ENCODE measurements around the gene KCNQ5.
A peak's percentile ranks its signal among the peaks of the same experiment; 100 is the strongest.

KCNQ5 gene

DNA sequence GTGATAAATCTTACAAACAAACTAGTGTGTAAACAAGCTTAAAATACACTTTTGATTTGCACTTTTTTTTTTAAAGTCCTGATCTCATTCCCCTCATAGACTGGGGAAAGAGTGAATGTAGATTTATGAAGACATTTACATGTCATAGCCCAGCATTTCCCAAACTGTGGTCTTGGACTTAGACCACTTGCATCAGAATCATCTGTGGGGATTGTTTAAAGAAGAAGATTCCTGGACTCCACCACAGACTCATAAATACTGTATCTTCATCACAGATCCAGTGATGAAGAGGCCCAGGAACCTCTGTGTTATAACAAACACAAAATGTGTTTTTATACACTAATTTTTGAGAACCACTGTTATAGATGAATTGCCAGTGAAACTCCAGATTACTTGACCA, 99.5 kb downstream of the KCNQ5 start:
- peaks cover 2% of the 10 kb centered on the region; the same call in 1 of the 2 replicates for H3K9me3 ChIP-seq
- no peaks in the 10 kb centered on the region for H3K27me3 ChIP-seq
- H3K9ac ChIP-seq = no peak overlapping the region
- H3K4me2 ChIP-seq = no peak overlapping the region
- no peak overlapping the region for H3K4me3 ChIP-seq
- no peak for TF ChIP-seq Cebpa-rat (IDR thresholded peaks at IDR 0.05)
- H3K36me3 ChIP-seq = peaks cover 19% of the 10 kb centered on the region; the same call in 1 of the 2 replicates
- H3K4me1 ChIP-seq = peaks cover 30% of the 10 kb centered on the region
- peaks cover 61% of the 10 kb centered on the region; the same call in 1 of the 2 replicates for H4K20me1 ChIP-seq
- H3K27ac ChIP-seq = no peak overlapping the region

DNA sequence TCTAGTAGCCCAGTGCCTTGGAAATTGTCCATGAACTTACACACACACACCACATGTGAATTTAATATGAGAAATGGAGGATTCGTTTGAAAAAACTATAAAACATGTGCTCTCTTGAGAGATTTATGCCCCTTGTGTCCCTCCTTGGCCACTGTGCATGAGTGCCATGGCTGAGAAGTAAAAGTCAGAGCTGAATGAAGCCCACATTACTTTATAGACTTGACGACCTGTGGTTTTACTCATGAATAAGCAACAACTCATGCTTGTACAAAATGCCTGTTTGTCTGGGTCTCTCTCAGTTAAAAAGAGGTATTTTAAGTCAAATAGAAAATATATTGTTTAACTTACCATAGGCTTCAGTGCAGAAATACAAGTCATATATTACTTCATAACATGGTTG, 102.7 kb downstream of the KCNQ5 start:
- peaks cover 21% of the 10 kb centered on the region for H3K36me3 ChIP-seq
- no peaks in the 10 kb centered on the region for H3K27me3 ChIP-seq
- H3K9me3 ChIP-seq = peaks cover 31% of the 10 kb centered on the region
- TF ChIP-seq Cebpa-rat (IDR thresholded peaks at IDR 0.05) = no peak
- peaks cover 30% of the 10 kb centered on the region for H3K4me1 ChIP-seq
- peak overlapping the region; percentile 76 for H3K4me2 ChIP-seq
- peak overlapping the region; percentile 41; the same call in 1 of the 2 replicates for H3K9ac ChIP-seq
- peaks cover 52% of the 10 kb centered on the region; the same call in 1 of the 2 replicates for H4K20me1 ChIP-seq
- no peak overlapping the region for H3K4me3 ChIP-seq
- H3K27ac ChIP-seq = peak overlapping the region; percentile 62

DNA sequence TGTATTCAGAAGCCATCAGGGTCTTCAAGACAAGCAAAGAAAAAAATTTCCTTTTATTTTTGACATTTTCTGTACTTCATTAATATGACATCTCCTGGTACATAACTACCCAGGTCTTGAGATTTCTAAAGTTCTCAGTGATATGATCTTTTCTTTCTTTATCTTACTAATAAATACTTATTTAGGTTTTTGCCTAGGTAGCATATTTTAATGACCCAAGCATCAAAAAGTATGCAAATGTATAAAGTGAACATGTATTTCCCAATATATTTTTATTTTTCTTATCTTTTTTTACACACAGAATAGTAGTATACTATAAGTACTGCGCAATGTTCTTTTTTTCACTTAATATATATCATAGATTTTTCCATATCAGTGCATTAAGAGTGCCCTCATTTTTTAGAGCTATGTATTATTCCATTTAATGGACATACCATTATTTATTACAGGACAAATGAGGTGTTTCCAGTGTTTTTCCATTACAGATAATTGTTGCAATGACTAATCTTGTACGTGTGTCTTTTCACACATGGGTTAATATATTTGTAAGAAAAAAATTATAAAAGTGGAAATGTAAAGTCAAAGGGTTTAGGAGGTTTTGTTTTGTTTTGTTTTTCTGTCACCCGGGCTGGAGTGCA, 107.0 kb downstream of the KCNQ5 start:
- peaks cover 31% of the 10 kb centered on the region for H4K20me1 ChIP-seq
- no peak for TF ChIP-seq Cebpa-rat (IDR thresholded peaks at IDR 0.05)
- H3K9me3 ChIP-seq = peaks cover 45% of the 10 kb centered on the region
- no peak overlapping the region for H3K9ac ChIP-seq
- no peak overlapping the region for H3K4me3 ChIP-seq
- no peak overlapping the region for H3K27ac ChIP-seq
- peaks cover 31% of the 10 kb centered on the region for H3K4me1 ChIP-seq
- H3K4me2 ChIP-seq = no peak overlapping the region
- H3K36me3 ChIP-seq = peaks cover 26% of the 10 kb centered on the region
- H3K27me3 ChIP-seq = no peaks in the 10 kb centered on the region

DNA sequence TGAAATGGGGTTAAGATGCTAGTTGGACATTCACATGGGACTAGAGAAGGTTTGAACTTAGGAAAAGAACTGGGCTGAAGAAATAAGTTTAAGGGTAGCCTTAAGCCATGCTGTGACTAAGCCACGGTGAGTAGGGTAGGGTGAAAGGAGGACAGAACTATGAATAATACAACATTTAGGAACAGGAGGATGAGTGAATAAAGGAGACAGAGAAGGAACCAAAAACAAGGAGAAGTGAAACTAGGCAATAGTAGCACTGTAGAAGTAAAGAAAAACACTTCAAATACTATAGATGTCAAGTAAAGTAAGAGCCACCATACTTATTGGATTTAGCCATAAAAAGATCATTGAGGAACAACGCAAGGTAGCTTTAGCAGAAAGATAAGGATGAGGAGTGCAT, 111.2 kb downstream of the KCNQ5 start:
- Histone ChIP-seq H3K27ac (no peak overlapping the region), H3K4me2 (no peak overlapping the region), H3K9me3 (peaks cover 49% of the 10 kb centered on the region)

DNA sequence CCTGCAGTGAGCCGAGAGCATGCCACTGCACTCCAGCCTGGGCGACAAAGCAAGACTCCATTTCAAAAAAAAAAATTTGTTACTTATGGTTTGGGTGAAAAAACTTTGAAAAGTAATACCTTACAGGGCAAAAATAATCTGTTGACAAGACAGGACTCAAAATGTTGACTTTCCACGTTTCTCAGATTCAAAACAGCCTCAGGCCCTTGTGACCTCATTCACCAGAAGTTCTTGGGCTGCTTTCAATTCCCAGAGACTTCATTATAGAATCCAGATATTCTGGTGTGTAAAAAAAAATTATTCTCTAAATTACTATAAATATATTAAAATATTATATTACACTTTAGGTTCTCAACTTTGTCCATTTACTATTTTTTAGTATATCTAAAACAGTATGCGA, 116.2 kb downstream of the KCNQ5 start:
- no peak overlapping the region for H3K4me3 ChIP-seq

More for the DNA sequence above, 111.2 kb downstream of the KCNQ5 start:
- Histone ChIP-seq H4K20me1 (peaks cover 19% of the 10 kb centered on the region), H3K36me3 (peaks cover 34% of the 10 kb centered on the region), H3K9ac (no peak overlapping the region), H3K4me3 (no peak overlapping the region), H3K27me3 (no peaks in the 10 kb centered on the region), H3K4me1 (peaks cover 12% of the 10 kb centered on the region; the same call in 1 of the 2 replicates)
- no peak for TF ChIP-seq Cebpa-rat (IDR thresholded peaks at IDR 0.05)

DNA sequence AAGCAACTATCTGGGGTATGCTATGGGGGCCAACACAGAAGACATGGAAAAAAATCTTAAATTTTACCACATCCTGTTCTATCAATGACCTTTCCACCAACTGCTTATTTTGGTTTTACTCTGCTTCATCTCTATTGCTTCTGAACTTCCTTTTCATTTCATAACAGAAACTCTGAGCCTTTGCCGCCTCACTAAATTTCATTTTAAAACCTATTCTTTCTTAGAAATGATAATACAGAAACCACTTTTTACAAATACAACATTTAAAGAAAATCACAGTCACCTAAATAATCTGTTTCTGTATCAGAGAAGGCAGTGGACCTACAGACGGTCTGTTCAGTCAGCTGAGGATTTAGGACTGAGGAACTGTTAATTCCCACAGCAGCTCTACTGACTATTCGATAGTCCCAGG, 117.5 kb downstream of the KCNQ5 start:
- no peak for TF ChIP-seq Cebpa-rat (IDR thresholded peaks at IDR 0.05)
- Histone ChIP-seq H3K4me1 (peaks cover 39% of the 10 kb centered on the region), H3K4me2 (peak overlapping the region; percentile 67), H3K27me3 (no peaks in the 10 kb centered on the region), H3K4me3 (no peak overlapping the region), H3K9me3 (peaks cover 19% of the 10 kb centered on the region; the same call in 1 of the 2 replicates), H3K9ac (no peak overlapping the region), H3K27ac (peak overlapping the region; percentile 65), H3K36me3 (peaks cover 15% of the 10 kb centered on the region), H4K20me1 (peaks cover 34% of the 10 kb centered on the region; the same call in 1 of the 2 replicates)

More for the DNA sequence above, 116.2 kb downstream of the KCNQ5 start:
- Histone ChIP-seq H3K4me1 (peaks cover 40% of the 10 kb centered on the region), H3K4me2 (no peak overlapping the region), H3K27me3 (no peaks in the 10 kb centered on the region), H3K9me3 (peaks cover 29% of the 10 kb centered on the region), H3K36me3 (peaks cover 18% of the 10 kb centered on the region), H4K20me1 (peaks cover 42% of the 10 kb centered on the region; the same call in 1 of the 2 replicates), H3K9ac (no peak overlapping the region), H3K27ac (no peak overlapping the region)
- no peak for TF ChIP-seq Cebpa-rat (IDR thresholded peaks at IDR 0.05)

DNA sequence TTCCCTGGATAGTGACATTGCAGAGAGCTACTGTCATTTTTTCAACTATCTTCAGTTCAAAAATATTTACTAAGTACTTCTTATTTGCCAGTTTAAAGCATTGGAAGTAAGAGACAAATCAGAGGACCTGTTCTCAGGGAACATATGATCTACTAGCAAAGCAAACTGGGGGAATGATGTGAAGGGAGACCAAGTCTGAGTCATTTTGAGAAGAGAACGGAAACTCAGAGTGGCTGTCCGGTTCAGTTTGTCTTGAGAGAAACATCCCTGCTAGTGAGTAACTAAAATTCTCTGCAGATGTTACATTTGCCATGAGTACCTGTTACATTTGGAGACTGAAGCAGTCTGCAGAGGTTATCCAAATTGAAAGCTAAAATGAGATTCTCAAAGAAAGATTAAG, 118.3 kb downstream of the KCNQ5 start:
- H3K4me2 ChIP-seq = peak overlapping the region; percentile 67
- H4K20me1 ChIP-seq = peaks cover 34% of the 10 kb centered on the region; the same call in 1 of the 2 replicates
- H3K36me3 ChIP-seq = peaks cover 15% of the 10 kb centered on the region
- no peak overlapping the region for H3K4me3 ChIP-seq
- peak overlapping the region; percentile 65 for H3K27ac ChIP-seq
- no peaks in the 10 kb centered on the region for H3K27me3 ChIP-seq
- H3K4me1 ChIP-seq = peaks cover 39% of the 10 kb centered on the region
- TF ChIP-seq Cebpa-rat (IDR thresholded peaks at IDR 0.05) = no peak
- H3K9me3 ChIP-seq = peaks cover 19% of the 10 kb centered on the region; the same call in 1 of the 2 replicates
- H3K9ac ChIP-seq = no peak overlapping the region

DNA sequence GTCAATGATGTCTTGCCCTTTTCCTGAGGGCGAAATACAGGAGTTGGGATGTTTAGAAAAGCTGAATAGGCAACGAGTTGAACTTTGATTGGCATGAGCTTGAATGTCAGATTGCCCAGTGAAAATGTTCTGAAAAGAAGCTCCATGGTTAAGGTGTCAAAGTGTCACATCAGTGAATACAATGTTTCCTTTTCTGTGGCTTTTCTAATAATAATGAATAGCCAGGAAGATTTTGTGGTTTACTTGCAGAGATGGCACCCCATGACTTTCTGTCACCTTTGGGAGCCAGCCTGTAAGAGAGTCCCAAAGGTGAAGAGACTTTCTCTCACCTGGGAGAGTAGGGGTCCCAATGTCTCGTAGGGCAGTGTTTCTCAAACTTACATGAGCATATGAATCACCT, 119.2 kb downstream of the KCNQ5 start:
- H3K9me3 ChIP-seq = peaks cover 19% of the 10 kb centered on the region; the same call in 1 of the 2 replicates
- H3K4me3 ChIP-seq = no peak overlapping the region
- no peaks in the 10 kb centered on the region for H3K27me3 ChIP-seq
- peaks cover 39% of the 10 kb centered on the region for H3K4me1 ChIP-seq
- H3K4me2 ChIP-seq = peak overlapping the region; percentile 67
- H3K27ac ChIP-seq = no peak overlapping the region
- peaks cover 18% of the 10 kb centered on the region for H3K36me3 ChIP-seq
- no peak for TF ChIP-seq Cebpa-rat (IDR thresholded peaks at IDR 0.05)
- H3K9ac ChIP-seq = no peak overlapping the region
- peaks cover 36% of the 10 kb centered on the region; the same call in 1 of the 2 replicates for H4K20me1 ChIP-seq

DNA sequence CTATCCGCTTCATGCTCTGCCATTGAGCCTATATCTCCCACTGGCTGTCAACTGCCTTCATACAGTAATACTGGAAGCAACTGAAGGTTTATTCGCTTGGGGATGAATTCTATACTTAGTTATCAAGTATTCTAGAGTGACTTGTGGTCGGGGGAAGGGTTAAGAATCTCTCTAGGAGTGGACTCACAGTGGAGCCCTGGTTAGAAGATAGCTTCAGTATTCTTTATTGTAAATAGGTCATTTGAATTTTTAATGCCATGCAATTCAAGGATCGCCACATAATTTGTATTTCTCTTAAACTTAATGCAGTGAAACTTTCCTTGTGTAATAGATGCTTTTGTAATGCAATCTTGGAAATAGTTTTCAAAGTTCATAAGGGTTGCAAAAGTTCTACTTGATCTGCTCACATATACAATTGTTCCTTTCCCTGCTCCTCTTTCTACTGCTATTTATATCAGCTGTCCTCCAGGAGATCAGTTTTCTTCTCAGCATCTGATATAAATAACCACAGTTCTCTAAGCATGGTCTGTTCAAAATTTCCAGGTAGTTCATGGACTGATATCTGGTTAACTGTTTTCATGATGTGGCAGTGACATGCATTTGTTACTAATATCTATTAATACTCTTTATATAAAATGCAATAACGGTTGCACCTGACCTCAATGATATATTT, 120.3 kb downstream of the KCNQ5 start:
- Histone ChIP-seq H3K36me3 (peaks cover 12% of the 10 kb centered on the region; the same call in 1 of the 2 replicates), H3K27me3 (no peaks in the 10 kb centered on the region), H3K27ac (no peak overlapping the region), H3K9ac (no peak overlapping the region), H3K4me2 (no peak overlapping the region), H3K4me1 (peaks cover 39% of the 10 kb centered on the region), H3K4me3 (no peak overlapping the region), H3K9me3 (peaks cover 10% of the 10 kb centered on the region; the same call in 1 of the 2 replicates), H4K20me1 (peaks cover 41% of the 10 kb centered on the region; the same call in 1 of the 2 replicates)
- no peak for TF ChIP-seq Cebpa-rat (IDR thresholded peaks at IDR 0.05)

DNA sequence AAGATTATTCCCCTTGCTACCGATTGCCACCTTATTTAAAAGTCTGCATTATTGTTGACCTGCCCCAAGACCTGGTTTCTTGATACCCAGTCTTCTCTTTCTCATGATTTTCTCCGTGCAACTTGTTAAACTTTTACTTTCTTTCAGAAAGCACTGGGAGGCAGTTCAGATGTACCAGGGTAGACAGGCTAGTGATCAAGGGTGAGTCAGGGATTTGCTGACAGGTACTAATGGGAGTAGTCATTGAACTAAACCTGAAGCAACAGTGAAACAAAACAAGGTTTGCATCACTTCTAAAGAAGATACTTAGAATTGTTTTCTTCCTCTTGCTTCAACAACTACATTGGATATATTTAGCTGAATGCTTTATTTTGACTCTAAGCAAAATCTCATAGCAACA, 124.4 kb downstream of the KCNQ5 start:
- H3K4me2 ChIP-seq = no peak overlapping the region
- H4K20me1 ChIP-seq = peaks cover 18% of the 10 kb centered on the region; the same call in 1 of the 2 replicates
- no peaks in the 10 kb centered on the region for H3K27me3 ChIP-seq
- H3K9me3 ChIP-seq = no peaks in the 10 kb centered on the region
- H3K9ac ChIP-seq = no peak overlapping the region
- H3K36me3 ChIP-seq = peaks cover 3% of the 10 kb centered on the region; the same call in 1 of the 2 replicates
- H3K4me1 ChIP-seq = peaks cover 10% of the 10 kb centered on the region
- H3K27ac ChIP-seq = no peak overlapping the region
- no peak overlapping the region for H3K4me3 ChIP-seq
- TF ChIP-seq Cebpa-rat (IDR thresholded peaks at IDR 0.05) = no peak
